Retina (tissue), 1 donor: Measurements from ENCODE around the gene NOD1.

ENCODE experiments used
- DNase-seq: peaks from one replicate; pipeline ENCODE4 v3.0.0-alpha.2; 2016

Gene NOD1

DNA sequence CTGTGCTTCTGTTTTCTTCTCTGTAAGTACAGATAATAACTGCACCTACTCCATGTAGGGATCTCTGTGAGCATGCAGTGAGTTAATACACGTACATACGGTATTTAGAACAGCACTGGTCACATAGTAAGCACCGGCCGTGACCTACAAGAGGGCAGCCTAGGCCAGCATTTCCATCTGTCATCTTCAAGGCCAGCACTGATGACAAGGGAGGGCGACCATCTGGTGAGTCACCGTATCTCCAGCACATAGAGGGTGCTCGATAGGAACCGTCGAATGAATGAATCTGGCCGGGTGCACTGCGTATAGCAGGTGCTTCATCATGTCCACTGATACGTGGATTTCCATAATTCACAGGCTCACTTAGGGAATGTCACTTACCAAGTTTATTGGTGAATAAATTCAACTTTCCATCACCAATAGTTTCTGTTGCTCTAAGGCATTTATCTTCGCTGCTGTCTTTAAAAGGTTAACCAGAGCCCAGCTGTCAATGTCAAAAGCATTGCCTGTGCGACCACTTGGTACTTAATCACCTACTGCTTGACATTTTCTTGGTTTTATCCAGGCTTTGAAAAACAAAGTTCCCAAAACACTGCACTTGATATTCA, 8.3 kb downstream of the NOD1 start:
- DNase-seq: peak; percentile 41

DNA sequence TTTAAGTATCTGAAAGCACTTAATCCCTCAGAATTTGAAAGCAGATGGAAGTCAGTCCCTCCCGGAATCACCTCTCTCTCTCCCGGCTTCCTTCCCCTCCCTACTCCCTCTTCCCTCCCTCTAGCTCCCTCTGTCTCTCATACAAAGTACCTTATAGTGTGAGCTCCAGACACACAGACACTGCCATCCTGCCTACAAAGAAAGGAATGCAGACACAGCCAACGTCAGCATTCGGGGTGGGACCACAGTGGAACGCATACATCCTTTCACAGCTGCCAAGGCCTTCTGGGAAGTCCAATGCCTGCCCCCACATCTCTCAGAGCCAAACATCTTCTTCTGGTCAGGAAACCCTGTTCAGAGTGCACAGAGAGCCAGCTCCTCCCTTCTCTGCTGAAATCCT, 9.3 kb downstream of the NOD1 start:
- DNase-seq: peak; percentile 34

DNA sequence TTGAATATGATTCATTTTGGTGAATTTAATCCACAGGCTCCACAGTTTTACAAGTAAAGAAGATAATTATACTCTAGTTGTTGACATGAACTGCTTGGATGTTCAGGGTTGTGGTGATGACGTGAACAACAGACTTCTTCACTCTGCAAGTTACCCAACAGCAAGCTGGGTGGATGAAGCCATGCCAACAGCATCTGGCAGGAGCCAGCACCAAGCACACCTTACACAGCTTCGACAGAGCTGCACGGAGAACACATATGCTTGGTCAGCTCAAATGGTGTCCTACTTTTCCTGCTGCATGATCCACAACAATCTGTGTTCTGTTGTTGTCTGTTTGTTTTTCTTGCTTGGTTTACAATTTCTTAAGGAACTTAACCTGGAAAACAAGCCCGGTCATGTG, 9.8 kb downstream of the NOD1 start:
- DNase-seq: no peak

DNA sequence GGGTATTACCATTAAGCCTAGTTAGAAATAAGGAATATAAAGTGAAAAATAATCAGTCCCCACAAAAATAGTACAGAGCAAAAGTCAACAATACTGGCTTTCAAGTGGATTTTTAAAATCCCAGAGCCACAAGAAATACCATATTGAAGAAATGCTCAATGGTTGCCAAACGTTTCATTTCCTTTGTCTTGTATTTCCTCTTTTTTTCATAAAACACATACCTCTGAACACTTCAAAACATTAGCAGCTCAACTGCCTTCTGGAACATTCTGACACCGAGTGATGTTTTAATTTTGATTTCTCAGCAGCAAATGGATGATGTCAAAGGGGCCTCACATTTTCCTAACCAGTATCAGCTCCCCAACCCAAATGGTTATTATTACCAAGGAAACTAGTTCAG, 10.5 kb downstream of the NOD1 start:
- DNase-seq: no peak

DNA sequence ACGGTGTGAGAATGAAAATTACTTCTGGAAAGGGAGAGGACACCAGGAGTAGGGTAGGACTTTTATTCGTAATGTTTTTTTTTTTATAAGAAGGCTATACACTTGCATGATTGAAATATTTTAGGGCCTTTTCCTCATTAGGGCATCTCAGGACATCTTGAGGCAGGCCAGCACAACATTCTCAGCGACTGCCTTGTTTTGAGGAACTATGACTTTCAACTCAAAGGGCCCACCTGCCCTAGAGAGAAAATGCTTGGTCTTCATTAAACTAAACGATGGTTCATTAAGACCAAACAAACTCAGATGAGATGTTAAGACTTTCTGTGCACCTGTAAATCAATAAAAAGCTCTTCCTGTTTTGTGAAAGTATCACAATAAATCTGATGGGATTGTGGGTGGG, 11.3 kb downstream of the NOD1 start:
- DNase-seq: no peak

DNA sequence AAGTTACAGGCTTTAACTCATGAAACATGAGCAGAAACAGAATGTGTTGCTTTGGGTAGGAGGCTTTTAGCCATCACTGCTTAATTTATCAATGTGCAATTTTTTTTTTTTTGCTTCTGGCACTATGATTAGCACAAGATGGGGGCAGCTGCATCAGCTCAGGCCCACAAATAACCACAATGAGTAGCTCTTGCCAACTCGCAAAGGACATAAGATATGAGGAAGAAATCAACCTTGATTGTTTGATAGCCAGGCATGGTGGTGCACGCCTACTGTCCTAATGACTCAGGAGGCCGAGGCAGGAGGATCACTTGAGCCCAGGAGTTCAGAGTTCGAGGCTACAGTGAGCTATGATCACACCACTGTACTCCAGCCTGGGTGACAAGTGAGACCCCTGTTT, 12.3 kb downstream of the NOD1 start:
- no peak for DNase-seq

DNA sequence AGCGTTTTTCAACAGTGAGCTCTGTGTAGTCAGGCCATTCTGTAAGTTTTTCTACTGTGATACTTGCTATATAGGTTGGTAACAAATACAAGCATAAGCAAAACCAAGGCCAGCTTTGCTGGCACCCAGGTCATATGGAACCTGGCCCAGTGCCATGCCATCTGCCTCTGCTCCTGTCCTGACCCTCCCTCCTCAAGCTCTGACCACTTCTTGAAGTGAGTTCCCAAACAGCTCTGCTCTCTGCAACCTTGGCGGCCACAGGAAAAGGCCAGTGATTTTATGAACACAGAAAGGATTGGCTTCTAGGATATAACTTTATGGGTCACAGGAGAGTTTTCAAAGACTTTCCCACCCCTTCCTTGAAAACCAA, 12.8 kb downstream of the NOD1 start:
- no peak for DNase-seq

DNA sequence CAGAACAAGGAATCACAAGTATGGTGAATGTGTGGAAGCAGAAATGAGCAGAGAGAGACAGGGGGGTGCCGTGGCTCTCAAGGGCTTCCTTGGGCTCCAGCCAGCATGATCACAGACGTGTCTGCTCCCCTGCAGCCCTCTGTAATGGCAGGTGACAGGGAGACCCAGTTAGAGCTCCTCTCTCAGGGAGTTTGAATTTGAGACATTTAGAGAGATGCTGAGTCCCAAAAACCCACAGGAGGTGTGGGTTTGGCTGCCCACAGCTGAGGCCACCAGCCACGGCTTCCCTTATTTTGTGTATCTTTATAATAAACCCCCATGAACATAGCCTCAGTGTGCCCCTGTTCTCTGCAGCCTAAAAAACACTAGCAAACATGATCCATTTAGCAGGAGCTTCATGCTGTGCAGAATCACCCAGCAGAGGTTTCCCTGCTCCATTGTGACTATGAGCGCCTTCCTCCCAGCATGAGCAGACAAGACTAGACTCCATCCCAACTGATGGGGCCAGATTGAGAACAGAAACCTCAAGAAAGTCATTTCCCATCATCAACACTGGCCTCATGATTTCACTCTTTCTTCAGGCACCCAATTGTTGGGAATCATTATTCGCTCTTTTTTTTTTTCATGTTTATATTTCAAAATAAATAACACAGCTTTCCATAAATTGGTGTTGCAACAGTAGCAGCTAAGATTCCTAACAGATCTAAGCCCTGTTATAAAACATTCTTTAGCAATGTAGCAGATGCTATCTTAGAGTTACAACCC, 13.4 kb downstream of the NOD1 start:
- no peak for DNase-seq

DNA sequence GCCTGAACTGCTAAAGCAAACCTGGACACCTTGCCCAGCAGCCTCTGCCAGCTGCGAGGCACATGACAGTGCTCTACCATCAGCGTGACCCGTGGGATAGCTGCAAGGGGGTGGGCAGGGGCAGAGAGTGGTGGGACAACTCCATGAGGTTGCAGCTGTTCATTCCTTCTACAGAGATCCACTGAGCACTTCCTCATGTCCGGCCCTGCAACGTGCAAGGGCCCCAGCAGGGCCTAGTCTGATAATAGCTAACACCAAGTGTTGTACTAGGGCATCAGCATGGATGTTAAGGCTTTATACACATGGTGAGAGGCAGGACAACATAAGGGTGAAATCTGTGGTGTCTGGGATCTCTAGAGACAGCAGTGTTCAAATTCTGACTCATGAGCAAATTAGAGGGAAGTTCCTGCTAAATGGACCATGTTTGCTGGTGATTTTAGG, 14.3 kb downstream of the NOD1 start:
- no peak for DNase-seq

DNA sequence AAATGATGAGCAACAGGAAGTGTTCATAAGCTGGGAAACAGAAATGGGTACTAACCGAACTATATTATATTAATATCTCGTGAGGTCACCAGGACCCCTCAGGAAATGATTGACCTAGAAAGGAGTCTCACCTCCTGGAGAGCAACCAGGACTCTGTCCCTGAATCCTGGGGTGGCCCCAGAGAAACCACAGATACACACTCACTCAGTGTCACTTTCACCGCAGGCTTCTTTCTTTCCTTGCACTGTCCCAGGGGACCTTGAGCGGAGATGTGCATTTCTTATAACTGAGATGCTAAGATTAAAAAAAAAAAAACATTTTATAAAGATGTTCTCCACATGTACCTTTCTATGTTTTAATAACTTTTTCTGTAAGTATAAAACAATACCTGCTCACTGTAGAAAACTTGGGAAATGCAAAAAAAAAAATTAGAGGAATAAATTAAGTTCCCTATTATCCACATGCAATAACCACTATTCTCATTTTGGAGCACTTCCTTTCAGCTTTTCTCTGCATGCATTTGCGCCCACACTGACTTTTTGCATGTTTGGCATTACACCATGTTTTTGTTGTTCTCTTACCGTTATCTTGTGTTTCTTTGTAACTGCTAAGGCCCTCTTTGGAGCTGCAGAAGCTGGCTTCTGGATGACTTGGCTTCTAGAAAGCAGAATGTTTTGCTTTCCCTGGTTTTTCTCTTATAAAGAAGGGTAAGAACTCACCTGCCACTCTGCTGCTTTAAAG, 15.0 kb downstream of the NOD1 start:
- DNase-seq: no peak

DNA sequence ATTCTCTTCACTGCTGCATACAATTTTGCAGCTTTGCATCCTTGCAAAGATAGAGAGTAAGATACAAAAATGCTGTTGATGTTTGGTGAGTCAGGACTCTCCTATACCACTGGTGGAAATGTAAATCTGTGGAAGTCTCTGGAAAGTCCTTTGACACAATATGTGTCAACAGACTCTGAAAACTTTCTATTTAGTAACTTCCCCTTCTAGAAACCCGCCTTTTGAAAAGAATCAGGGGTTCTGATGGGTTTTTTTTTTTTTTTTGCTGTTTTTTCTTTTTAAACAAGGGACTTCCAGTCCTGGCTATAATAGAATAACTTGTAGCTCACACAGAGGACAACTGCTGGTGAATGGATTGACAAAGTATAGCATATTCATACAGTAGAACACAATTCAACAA, 16.4 kb downstream of the NOD1 start:
- DNase-seq: no peak

DNA sequence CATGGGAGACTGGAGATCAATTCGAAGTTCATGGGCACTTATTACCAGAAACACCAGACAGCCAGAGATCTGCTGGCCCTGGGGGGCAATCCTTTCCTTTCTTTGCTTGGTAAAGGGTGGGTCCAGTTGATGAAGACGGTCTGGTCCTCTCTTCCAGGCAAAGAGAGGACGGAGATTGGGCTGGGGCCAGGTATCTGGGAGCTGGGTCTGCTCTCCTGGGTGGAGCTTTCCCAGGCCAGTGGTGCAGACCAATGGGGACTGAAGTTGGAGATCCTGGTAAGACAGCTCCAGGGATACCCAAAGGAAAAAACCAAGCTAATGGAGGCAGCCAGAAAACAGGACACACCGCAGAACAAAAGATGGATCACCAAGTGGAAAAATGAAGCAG, 18.3 kb downstream of the NOD1 start:
- no peak for DNase-seq

DNA sequence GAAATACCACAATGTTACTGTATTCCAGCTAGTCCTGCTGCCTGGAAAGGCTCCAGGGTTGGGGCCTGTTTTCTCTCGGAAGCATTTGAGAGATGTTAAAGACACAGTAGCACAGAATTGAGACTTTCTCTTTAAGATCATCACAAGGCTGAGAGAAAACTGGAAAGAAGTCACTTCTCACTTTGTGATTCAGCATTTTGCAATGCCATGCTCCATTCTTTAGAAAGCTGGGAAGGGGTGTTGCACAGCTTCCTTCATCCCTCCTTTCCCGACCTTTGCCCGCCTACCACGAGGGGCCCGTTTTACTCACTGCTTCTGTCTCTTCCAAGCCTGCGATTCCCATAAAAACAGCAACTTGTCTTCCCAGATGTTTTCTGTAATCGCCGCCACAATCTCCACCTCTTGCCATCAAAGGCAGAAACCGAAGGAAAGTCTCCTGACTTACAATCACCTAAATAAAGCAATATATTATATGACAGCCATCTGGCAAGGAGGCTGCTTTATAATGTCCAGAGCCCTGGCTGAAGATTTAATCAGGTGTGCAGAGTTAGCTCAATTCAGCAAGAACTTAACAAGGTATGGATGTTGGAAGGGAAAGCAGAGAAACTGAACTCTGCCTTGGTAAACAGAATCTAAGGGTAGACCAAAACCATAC, 18.9 kb downstream of the NOD1 start:
- no peak for DNase-seq

DNA sequence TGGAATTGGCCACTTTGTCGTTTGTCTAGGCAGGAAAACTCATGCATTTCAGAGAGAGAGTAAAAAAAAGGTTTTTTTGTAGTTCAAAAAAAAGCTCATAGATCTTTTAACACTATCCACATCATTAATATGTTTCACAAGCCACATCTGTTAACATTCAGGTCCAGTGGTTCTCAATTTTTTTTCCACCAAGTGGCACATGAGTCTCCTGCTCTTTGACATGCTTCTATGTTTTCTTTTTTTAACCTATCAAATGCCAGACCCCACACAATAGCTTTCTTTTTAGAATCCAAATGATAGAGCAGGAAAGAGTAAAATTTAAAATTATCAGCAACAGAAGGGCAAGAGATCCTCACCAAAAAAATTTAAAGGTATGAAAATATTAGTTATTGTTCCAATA, 20.3 kb downstream of the NOD1 start:
- no peak for DNase-seq

DNA sequence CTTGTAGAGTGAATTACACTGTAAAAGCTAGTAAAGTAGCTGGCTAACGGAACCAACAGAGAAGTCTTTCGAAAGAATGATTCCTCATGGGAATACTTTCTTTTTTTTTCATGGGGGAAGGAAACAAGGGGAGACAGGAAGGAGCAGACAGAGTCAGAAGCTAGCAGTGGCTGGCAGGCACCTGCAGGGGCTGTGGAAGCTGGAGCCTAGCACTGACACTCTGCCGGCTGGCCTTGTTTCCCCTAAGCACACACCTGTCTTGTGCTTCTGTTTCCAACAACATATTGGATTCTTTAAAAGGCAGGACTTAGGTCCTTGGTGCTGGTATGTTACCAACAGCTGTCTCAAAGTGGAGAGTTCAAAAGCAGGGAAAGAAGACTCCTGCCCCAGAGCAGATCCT, 24.7 kb downstream of the NOD1 start:
- no peak for DNase-seq

DNA sequence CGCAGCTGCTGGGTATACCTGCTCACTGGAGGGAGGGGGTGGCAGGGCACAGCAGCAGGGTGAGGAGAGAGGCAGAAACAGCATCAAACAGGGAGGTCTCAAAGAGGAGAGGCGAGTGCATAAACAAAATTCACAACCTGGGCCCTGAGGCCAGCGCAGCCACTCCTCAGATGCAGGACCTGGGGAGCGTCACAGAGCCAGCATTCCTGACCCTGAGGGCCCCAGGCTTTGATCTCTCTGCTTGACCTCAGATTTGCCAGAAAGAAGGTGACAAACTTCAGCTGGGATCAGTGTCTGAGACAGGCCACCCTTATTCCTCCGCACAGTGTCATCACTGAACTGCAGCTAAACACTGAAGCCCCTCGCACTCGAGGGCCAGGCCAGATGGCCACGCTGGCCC, 25.6 kb downstream of the NOD1 start:
- DNase-seq: no peak

DNA sequence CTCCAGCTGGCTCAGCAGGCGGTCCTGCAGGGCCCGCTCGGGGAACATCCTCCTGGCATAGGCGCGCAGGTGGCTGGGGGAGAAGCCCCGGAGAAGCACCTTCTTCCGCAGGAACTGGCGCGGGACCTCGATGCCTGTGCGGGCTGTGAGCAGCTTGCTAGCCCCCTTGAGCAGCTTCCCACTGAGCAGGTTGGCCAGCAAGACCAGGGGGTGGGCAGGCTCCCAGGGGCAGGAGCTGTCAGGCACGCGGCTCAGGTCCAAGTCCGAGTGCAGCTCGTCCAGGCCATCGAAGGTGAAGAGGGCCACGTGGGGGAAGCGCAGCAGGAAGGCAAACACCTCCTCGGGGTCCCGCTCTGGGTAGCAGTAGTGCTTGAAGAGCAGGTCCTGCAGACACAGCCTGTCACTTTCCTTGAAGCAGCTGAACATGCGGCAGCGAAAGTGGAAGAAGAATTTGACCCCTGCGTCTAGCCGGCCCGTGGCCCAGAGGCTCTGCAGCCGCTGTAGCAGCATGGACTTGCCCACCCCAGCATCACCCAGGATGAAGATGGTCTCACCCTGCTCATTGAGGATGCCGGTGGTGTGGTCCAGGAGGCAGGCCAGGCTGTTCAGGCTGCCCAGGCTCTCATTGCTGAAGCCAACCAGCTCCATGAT, 26.2 kb downstream of the NOD1 start:
- no peak for DNase-seq

DNA sequence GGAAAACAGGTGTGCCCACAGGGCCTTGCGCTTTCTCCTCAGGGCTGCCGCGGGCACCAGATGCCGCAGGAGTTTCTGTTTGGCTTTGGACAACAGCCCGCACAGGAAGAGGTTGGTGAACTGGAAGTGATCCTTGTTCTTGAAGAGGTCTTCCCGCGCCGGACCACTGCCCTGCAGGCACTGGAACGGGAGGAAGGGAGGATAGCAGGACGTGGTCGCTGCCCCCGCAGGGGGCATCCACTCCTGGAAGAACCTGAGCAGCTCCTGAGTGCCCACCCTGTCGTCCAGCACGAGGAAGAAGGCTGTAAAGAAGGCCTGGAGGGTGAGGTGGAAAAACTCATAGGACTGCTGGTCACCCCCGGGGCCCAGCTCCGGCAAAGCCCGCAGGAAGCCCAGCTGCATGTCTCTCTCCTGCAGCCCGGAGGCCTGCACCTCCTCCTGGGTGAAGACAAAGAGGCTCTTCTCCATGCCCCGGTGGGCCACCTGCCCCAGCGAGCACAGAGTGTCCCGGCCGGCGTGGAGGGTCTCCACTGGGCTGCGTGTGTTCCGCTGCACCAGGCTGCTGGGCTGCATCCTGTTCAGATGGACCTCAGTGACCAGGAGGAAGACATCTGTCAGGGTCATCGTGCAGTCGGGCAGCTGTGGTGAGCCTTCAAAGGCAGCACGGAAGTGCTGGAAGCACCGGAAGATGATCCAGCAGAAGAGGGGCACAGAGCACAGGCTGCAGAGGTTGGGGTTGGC, 26.9 kb downstream of the NOD1 start:
- no peak for DNase-seq

DNA sequence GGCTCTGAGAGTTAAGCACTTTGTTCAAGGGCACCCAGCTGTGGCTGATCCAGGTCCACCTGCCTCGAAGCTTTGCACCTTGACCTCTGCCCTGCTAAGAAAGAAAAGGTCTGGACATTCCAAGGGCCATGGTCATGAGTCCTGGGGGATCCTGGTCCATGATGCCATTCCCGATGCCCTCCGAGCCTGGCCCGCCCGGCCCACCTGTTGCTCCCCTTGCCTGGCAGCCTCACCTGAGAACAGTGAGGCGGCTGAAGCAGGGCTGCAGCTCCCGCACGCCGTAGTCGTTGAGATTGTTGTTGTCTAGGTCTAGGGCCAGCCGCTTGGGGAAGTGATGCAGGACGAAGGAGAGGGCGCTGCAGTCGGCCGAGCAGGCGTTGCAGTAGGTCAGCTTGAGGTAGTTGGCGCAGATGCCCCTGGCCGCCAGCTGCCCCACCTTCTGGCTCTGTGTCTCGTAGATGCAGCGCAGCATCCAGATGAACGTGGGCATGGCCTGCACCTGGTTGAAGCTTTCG, 27.5 kb downstream of the NOD1 start:
- no peak for DNase-seq

DNA sequence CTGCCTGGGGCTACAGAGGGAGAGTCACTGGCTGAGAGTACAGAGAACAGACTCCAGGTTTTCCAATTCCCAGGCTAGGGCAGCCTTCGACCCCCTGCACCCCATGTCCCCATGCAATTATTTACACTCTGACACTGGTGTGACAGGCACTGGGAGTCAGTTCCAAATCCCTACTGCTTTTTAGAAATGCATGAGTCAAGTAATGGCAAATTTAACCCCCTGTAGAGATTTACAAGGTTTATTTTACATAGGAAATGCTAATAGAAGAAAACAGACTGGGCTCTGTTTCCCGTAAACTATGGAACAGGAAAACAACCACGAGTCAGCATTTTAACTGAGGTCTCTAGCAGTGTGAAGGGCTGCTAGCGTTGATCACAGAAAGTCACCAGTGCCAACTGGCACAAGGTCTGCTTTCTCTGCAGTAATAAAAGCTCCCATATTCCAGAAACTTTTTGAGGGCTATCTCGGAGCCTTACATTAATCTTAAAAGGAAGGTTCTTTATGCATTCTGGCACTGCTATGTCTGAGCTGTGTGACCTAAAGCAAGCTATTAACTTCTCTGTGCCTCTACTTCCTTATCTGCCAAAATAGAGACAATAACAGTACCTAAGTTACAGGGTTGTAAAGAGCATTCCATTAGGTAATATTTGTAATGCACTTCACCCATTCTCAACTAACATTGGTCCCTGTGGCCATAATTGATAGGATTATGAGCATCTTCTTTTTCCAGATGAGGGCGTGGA, 28.2 kb downstream of the NOD1 start:
- DNase-seq: no peak

DNA sequence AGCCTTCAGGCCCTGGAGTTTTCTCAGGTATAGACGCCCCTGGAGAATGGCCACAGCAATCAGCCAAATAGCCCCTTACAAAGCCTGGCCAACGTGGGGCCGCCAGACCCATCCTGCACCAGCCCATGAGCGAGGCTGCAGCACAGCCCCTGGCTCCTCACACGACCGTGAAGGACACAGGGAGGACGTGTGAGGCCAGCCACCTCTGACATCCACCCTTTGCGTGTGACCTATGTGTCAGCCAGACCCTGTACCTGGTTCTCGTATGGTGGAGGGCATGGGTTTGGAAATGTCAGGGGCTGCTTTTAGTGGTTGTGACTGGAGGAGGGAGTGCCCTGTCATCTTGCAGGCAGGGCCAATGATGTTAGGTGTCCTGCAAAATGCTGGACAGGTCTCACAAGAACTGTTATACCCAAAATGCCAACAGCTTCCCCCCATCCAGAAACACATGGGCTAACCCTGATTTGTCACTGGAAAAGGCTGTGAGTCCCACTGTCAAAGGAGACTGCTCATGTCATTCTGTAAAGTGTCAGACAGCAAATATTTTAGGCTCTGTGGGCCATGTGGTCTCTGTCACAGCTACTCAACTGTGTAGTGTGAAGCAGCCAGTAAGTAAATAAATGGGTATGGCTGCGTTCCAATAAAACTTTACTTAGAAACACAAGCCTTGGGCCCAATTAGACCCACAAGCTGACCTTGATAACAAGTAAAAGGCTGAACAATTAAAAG, 30.0 kb downstream of the NOD1 start:
- DNase-seq: no peak
